Activated B cell treated with CpG ODN at 0.5 μM for 24 hours (primary cell): ENCODE data around the gene BNC2. TPM values are rescaled to one million over a fixed set of nuclear protein-coding genes. Genes with fewer than 3 reads are reported as not detected.

Experiments used
- ATAC-seq: fragments of 200-7000 bp; cut with Tn5 transposase; one replicate; pipeline ENCODE4 v1.10.0; 2021; ENCODE audit warnings: low read depth, mild to moderate bottlenecking, moderate library complexity
- CTCF ChIA-PET: fragments of 350-600 bp; sonication (Branson Sonifier 250); formaldehyde crosslinking; loops from one replicate; lab custom pipeline; 2021; ENCODE audit warnings: antibody characterized with exemption; lab: Charles Lee
- POLR2A ChIA-PET: fragments of 350-600 bp; sonication (Branson Sonifier 250); formaldehyde crosslinking; loops from one replicate; lab custom pipeline; 2021; ENCODE audit warnings: antibody characterized with exemption; lab: Charles Lee
- DNase-seq: peaks from one replicate; pipeline ENCODE4 v3.0.0; 2022
- H3K27ac Mint-ChIP-seq: one replicate; pipeline ENCODE4 v1.8.0; 2020; ENCODE audit warnings: mixed read lengths
- H3K27me3 Mint-ChIP-seq: one replicate; pipeline ENCODE4 v1.8.0; 2021; ENCODE audit warnings: mixed read lengths
- H3K36me3 Mint-ChIP-seq: one replicate; pipeline ENCODE4 v1.8.0; 2021; ENCODE audit warnings: low read depth, mixed read lengths
- H3K4me1 Mint-ChIP-seq: one replicate; pipeline ENCODE4 v1.8.0; 2021; ENCODE audit warnings: mixed read lengths
- H3K4me3 Mint-ChIP-seq: one replicate; pipeline ENCODE4 v1.8.0; 2020; ENCODE audit warnings: mild to moderate bottlenecking, mixed read lengths
- H3K9me3 Mint-ChIP-seq: one replicate; pipeline ENCODE4 v1.8.0; 2020; ENCODE audit warnings: mixed read lengths
- intact Hi-C: fragments of 100-400 bp; cut with micrococcal nuclease; formaldehyde crosslinking; loops from one replicate; pipeline ENCODE4 v1.15.1; 2024
- total RNA-seq: library from RNA; stranded (reverse); gene quantifications from 2 replicates; pipeline ENCODE4 v1.2.3, GENCODE V29; 2022
- TF ChIP-seq, protein P1 (sequence below): fragments of 200-600 bp; IDR thresholded peaks from one replicate; pipeline ENCODE4 v1.8.0; 2022; ENCODE audit warnings: antibody characterized with exemption, mild to moderate bottlenecking

BNC2 gene
- total RNA-seq, 1 donor from 2014 or later: not detected

DNA sequence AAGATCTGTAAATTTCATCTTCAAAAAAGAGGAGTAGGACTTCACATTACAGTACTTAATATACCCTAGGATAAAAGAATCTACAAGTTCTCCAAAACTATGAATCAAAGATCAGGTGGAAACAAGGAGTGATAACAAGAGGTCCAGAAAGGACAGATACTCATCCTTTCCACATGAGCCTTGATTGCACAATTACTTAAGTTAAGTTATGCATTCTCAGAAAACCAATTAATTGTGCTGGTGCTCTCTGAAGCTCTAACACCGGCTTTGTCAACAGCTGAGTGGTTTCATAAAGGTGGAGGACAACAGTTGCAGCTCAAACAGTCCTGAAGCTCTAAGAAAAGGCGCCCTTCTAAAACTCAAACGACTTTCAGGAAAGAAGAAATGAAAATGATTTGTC is 251.9 kb downstream of the BNC2 start:
- POLR2A ChIA-PET: no interaction called here
- Mint-ChIP-seq H3K27ac (no peak overlapping the region), H3K36me3 (no peaks in the 10 kb centered on the region), H3K4me3 (no peak overlapping the region), H3K9me3 (peaks cover 3% of the 10 kb centered on the region), H3K27me3 (no peaks in the 10 kb centered on the region), H3K4me1 (no peaks in the 10 kb centered on the region)
- intact Hi-C loops: no loop called here
- no peak for DNase-seq
- no peak for ATAC-seq
- CTCF ChIA-PET: no interaction called here
- TF ChIP-seq, protein P1, sequence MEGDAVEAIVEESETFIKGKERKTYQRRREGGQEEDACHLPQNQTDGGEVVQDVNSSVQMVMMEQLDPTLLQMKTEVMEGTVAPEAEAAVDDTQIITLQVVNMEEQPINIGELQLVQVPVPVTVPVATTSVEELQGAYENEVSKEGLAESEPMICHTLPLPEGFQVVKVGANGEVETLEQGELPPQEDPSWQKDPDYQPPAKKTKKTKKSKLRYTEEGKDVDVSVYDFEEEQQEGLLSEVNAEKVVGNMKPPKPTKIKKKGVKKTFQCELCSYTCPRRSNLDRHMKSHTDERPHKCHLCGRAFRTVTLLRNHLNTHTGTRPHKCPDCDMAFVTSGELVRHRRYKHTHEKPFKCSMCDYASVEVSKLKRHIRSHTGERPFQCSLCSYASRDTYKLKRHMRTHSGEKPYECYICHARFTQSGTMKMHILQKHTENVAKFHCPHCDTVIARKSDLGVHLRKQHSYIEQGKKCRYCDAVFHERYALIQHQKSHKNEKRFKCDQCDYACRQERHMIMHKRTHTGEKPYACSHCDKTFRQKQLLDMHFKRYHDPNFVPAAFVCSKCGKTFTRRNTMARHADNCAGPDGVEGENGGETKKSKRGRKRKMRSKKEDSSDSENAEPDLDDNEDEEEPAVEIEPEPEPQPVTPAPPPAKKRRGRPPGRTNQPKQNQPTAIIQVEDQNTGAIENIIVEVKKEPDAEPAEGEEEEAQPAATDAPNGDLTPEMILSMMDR: no peak

DNA sequence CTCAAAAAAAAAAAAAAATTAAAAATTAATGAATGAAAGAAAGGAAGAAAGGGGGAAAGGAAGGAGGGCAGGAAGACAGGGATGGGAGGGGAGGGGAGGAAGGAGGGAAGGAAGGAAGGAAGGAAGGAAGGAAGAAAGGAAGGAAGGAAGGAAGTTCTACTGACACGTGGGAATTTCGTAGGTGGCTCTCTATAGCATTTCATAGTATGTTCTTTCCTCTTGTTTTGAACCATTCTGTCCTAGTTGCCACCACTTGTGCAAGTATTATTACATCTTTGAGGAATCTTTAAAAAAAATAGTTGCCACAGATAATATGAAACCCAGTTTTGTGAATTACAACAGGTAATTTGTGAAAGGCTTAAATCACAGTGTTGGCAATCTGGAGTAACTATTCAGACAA is 253.8 kb downstream of the BNC2 start:
- no peak overlapping the region for H3K27ac Mint-ChIP-seq
- ChIA-PET POLR2A (no interaction called here), CTCF (no interaction called here)
- H3K36me3 Mint-ChIP-seq: no peaks in the 10 kb centered on the region
- DNase-seq (no peak), ATAC-seq (no peak)
- H3K4me3 Mint-ChIP-seq: no peak overlapping the region
- no peaks in the 10 kb centered on the region for H3K27me3 Mint-ChIP-seq
- H3K9me3 Mint-ChIP-seq: peaks cover 3% of the 10 kb centered on the region
- TF ChIP-seq, protein P1: no peak
- intact Hi-C loops: no loop called here
- no peaks in the 10 kb centered on the region for H3K4me1 Mint-ChIP-seq

DNA sequence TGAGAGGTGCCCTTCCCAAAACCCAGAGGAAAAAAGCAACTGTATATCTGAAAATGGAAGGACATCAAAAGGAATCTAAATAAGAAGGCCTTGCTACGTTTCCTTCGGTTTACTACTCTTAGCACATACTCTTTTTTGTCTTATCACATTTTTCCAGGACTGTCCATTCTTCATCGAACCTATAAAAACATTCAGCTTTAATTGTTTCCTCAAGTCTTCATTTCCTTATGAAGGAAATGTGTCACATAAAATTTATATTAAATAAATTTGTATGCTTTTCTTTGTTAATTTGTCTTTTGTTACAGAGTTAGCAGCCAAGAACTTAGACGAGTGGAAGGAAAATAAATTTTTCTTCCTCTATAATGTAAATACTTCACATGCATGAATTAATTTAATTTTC is 255.0 kb downstream of the BNC2 start:
- Mint-ChIP-seq H3K27ac (no peak overlapping the region), H3K36me3 (no peaks in the 10 kb centered on the region), H3K4me1 (no peaks in the 10 kb centered on the region), H3K4me3 (no peak overlapping the region), H3K9me3 (peaks cover 3% of the 10 kb centered on the region), H3K27me3 (no peaks in the 10 kb centered on the region)
- DNase-seq (no peak), ATAC-seq (no peak)
- TF ChIP-seq, protein P1: no peak
- ChIA-PET POLR2A (no interaction called here), CTCF (no interaction called here)
- intact Hi-C loops: no loop called here

DNA sequence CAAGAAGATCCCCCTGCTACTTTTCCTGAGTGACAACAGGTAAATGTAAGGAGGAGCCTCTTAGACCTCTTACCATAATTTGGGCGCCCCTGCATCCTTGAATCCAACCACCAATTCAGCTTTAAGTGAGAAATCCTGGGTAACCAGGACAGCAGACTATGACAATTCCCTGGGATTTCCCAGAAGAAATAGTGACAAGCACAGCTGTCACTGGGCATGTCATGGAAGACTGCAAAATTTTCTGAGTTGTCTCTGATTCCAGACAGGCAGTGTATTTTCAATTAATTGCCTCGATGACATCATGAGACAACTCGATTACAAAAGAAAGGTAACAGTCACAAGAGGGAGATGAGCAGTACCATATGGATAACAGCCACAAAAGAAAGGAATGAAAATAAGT is 256.9 kb downstream of the BNC2 start:
- ATAC-seq (no peak), DNase-seq (no peak)
- H3K27me3 Mint-ChIP-seq: no peaks in the 10 kb centered on the region
- no peak overlapping the region for H3K4me3 Mint-ChIP-seq
- no peaks in the 10 kb centered on the region for H3K36me3 Mint-ChIP-seq
- peaks cover 3% of the 10 kb centered on the region for H3K9me3 Mint-ChIP-seq
- intact Hi-C loops: no loop called here
- CTCF ChIA-PET: no interaction called here
- no peaks in the 10 kb centered on the region for H3K4me1 Mint-ChIP-seq
- TF ChIP-seq, protein P1: no peak
- no peak overlapping the region for H3K27ac Mint-ChIP-seq
- POLR2A ChIA-PET: no interaction called here

DNA sequence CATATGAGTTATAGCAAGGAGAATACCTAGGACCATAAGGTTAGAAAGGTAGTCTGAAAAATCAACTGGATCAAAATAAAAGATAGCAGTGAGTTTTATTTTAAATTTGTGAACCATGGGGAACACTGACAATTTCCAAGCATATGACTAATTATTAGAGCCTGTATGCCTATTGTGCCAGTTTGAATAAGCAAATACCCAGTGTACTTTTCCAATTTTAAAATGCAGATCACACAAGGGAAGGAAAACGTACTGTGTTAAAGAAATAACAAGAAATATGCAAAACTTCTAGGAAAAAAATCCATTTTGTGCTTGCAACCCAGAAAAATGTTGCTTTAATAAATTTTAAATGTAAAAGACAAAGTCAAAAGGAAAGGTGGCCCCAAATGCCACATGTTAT is 257.4 kb downstream of the BNC2 start:
- Mint-ChIP-seq H3K36me3 (no peaks in the 10 kb centered on the region), H3K9me3 (peaks cover 3% of the 10 kb centered on the region), H3K4me3 (no peak overlapping the region), H3K27me3 (no peaks in the 10 kb centered on the region), H3K4me1 (no peaks in the 10 kb centered on the region), H3K27ac (no peak overlapping the region)
- POLR2A ChIA-PET: no interaction called here
- CTCF ChIA-PET: no interaction called here
- intact Hi-C loops: no loop called here
- ATAC-seq (no peak), DNase-seq (no peak)
- TF ChIP-seq, protein P1: no peak
